SK-N-SH (cell line): ENCODE data around the gene NEK2.

Source experiments
- CHD2 ChIP-seq: fragments of 150-350 bp; IDR thresholded peaks from 2 replicates; pipeline ENCODE4 v1.6.1; 2018; ENCODE audit warnings: low read length; ENCODE audit not compliant: partially characterized antibody
- EP300 ChIP-seq, 2 experiments: IDR thresholded peaks; 2 replicates each; pipeline versions ENCODE4 v1.4.0 to v1.6.1; 2012; ENCODE audit warnings: borderline replicate concordance in 1 of 2, low read depth in 1 of 2, low read length in 1 of 2
- FOXJ3 ChIP-seq: sonication (generic); formaldehyde crosslinking; IDR thresholded peaks from 2 replicates; pipeline ENCODE4 v1.5.1; 2020; ENCODE audit warnings: mild to moderate bottlenecking, missing genetic modification reagents
- MAX ChIP-seq: IDR thresholded peaks from 2 replicates; pipeline ENCODE4 v1.4.0; 2012; ENCODE audit warnings: low read depth
- POLR2AphosphoS5 ChIP-seq: IDR thresholded peaks from 2 replicates; pipeline ENCODE4 v1.6.1; 2012; ENCODE audit warnings: low read depth, low read length
- RAD21 ChIP-seq: IDR thresholded peaks from 2 replicates; pipeline ENCODE4 v1.6.1; 2012; ENCODE audit warnings: mild to moderate bottlenecking, low read length
- TAF1 ChIP-seq: IDR thresholded peaks from 2 replicates; pipeline ENCODE4 v1.6.1; 2012; ENCODE audit warnings: low read depth, mild to moderate bottlenecking, low read length, moderate library complexity, borderline replicate concordance
- YY1 ChIP-seq: IDR thresholded peaks from 2 replicates; pipeline ENCODE4 v1.4.0; 2012; ENCODE audit warnings: low read depth, mild to moderate bottlenecking
- TF ChIP-seq, protein P1 (sequence below): fragments of 200-600 bp; sonication (generic); IDR thresholded peaks from 2 replicates; pipeline ENCODE4 v1.6.1; 2017; ENCODE audit warnings: antibody characterized with exemption, mild to moderate bottlenecking, moderate library complexity
- TF ChIP-seq, protein P2 (sequence below): fragments of 150-350 bp; IDR thresholded peaks from 2 replicates; pipeline ENCODE4 v1.6.1; 2016; ENCODE audit warnings: mild to moderate bottlenecking, low read depth, low read length

GRCh38 chr1:211667065-211667617, 8.3 kb downstream of the NEK2 start:
- TF ChIP-seq, protein P1, sequence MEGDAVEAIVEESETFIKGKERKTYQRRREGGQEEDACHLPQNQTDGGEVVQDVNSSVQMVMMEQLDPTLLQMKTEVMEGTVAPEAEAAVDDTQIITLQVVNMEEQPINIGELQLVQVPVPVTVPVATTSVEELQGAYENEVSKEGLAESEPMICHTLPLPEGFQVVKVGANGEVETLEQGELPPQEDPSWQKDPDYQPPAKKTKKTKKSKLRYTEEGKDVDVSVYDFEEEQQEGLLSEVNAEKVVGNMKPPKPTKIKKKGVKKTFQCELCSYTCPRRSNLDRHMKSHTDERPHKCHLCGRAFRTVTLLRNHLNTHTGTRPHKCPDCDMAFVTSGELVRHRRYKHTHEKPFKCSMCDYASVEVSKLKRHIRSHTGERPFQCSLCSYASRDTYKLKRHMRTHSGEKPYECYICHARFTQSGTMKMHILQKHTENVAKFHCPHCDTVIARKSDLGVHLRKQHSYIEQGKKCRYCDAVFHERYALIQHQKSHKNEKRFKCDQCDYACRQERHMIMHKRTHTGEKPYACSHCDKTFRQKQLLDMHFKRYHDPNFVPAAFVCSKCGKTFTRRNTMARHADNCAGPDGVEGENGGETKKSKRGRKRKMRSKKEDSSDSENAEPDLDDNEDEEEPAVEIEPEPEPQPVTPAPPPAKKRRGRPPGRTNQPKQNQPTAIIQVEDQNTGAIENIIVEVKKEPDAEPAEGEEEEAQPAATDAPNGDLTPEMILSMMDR: no peak
- no peak for TF ChIP-seq POLR2AphosphoS5
- TF ChIP-seq MAX: no peak
- TF ChIP-seq, protein P2, sequence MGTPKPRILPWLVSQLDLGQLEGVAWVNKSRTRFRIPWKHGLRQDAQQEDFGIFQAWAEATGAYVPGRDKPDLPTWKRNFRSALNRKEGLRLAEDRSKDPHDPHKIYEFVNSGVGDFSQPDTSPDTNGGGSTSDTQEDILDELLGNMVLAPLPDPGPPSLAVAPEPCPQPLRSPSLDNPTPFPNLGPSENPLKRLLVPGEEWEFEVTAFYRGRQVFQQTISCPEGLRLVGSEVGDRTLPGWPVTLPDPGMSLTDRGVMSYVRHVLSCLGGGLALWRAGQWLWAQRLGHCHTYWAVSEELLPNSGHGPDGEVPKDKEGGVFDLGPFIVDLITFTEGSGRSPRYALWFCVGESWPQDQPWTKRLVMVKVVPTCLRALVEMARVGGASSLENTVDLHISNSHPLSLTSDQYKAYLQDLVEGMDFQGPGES: no peak
- no peak for TF ChIP-seq FOXJ3 (CRISPR knock-in tag)
- TF ChIP-seq CHD2: no peak
- no peak for TF ChIP-seq EP300 (IDR thresholded peaks at IDR 0.05; ENCODE audit: borderline replicate concordance in 1 of 2, low read depth in 1 of 2, low read length in 1 of 2)
- no peak for TF ChIP-seq YY1
- no peak for TF ChIP-seq TAF1
- TF ChIP-seq RAD21: no peak
